ENCODE measurements around the gene PHF21A. TPM values are rescaled to one million over a fixed set of nuclear protein-coding genes. Genes with fewer than 3 reads are reported as not detected.

The PHF21A gene
- total RNA-seq, 2 experiments from 2014 or later: 59.5 to 66.2 TPM

- Histone ChIP-seq H3K4me1 (ENCODE audit: insufficient read depth, low read length) (no peaks in the 10 kb centered on the region), H3K4me3 (ENCODE audit: low read length) (no peak overlapping the region), H3K27ac (ENCODE audit: low read depth in 1 of 2, low read length in 2 of 2) (no peak overlapping the region), H3K36me3 (ENCODE audit: insufficient read depth, low read length) (peaks cover 45% of the 10 kb centered on the region), H3K9me3 (ENCODE audit: control insufficient read depth in 1 of 2, insufficient read depth in 1 of 2, low read length in 2 of 2) (no peaks in the 10 kb centered on the region), H3K27me3 (ENCODE audit: control insufficient read depth in 1 of 2, insufficient read depth in 2 of 2, low read length in 2 of 2) (no peaks in the 10 kb centered on the region)
- peaks cover 56% of the 10 kb centered on the region for H3K36me3 Mint-ChIP-seq (ENCODE audit: low read depth)
- no peak for ATAC-seq (ENCODE audit: poor library complexity)
- H3K9me3 Mint-ChIP-seq: no peaks in the 10 kb centered on the region
- ChIA-PET CTCF (interaction anchor here (1.0 to 1.3 kb wide), 2 partner anchors 10 to 32 kb away, joined by 3 to 4 read pairs; no protein-coding TSS in a partner anchor), POLR2A (no interaction called here)
- H3K4me1 Mint-ChIP-seq (ENCODE audit: low read depth): no peaks in the 10 kb centered on the region
- no peak overlapping the region for H3K27ac Mint-ChIP-seq
- intact Hi-C loops (cut with DNase I, micrococcal nuclease): no loop called here
- no peak for DNase-seq
- no peak overlapping the region for H3K4me3 Mint-ChIP-seq
- TF ChIP-seq, protein P1, sequence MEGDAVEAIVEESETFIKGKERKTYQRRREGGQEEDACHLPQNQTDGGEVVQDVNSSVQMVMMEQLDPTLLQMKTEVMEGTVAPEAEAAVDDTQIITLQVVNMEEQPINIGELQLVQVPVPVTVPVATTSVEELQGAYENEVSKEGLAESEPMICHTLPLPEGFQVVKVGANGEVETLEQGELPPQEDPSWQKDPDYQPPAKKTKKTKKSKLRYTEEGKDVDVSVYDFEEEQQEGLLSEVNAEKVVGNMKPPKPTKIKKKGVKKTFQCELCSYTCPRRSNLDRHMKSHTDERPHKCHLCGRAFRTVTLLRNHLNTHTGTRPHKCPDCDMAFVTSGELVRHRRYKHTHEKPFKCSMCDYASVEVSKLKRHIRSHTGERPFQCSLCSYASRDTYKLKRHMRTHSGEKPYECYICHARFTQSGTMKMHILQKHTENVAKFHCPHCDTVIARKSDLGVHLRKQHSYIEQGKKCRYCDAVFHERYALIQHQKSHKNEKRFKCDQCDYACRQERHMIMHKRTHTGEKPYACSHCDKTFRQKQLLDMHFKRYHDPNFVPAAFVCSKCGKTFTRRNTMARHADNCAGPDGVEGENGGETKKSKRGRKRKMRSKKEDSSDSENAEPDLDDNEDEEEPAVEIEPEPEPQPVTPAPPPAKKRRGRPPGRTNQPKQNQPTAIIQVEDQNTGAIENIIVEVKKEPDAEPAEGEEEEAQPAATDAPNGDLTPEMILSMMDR (IDR thresholded peaks at IDR 0.05): no peak
- no peaks in the 10 kb centered on the region for H3K27me3 Mint-ChIP-seq
Observed at GRCh38 chr11:45974806-45975205, 146.4 kb downstream of the PHF21A start.

DNA sequence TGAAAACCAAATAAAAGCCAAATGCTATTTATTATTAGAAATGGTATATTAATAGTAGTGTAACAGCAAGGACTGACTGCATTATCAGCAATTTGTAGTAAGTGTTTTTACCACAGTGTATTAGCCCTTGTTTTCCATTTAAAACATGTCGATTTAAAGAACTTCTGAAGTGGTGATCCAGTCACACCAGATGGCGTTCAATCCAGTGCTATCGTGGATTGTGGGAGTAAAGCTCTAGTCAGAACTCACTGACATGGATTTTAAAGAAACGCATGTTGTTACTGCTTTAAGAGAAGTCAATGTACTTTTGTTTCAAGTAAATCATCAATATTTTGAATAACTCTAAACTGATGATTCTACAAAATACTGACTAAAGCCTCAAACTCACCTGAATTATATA, 147.7 kb downstream of the PHF21A start:
- Mint-ChIP-seq H3K4me1 (ENCODE audit: low read depth) (no peaks in the 10 kb centered on the region), H3K36me3 (ENCODE audit: low read depth) (peaks cover 58% of the 10 kb centered on the region), H3K4me3 (no peak overlapping the region), H3K27me3 (no peaks in the 10 kb centered on the region), H3K9me3 (no peaks in the 10 kb centered on the region), H3K27ac (no peak overlapping the region)
- DNase-seq (no peak), ATAC-seq (ENCODE audit: poor library complexity) (no peak)
- ChIA-PET POLR2A (no interaction called here), CTCF (interaction anchor here (1.3 kb wide), 1 partner anchor 33 kb away, joined by 3 read pairs; no protein-coding TSS in a partner anchor)
- TF ChIP-seq, protein P1 (IDR thresholded peaks at IDR 0.05): no peak
- intact Hi-C loops (cut with DNase I, micrococcal nuclease): no loop called here
- no peaks in the 10 kb centered on the region for H3K27me3 ChIP-seq (ENCODE audit: control insufficient read depth in 1 of 2, insufficient read depth in 2 of 2, low read length in 2 of 2)
- peaks cover 46% of the 10 kb centered on the region for H3K36me3 ChIP-seq (ENCODE audit: insufficient read depth, low read length)
- no peaks in the 10 kb centered on the region for H3K4me1 ChIP-seq (ENCODE audit: insufficient read depth, low read length)
- H3K27ac ChIP-seq (ENCODE audit: low read depth in 1 of 2, low read length in 2 of 2): no peak overlapping the region
- no peaks in the 10 kb centered on the region for H3K9me3 ChIP-seq (ENCODE audit: control insufficient read depth in 1 of 2, insufficient read depth in 1 of 2, low read length in 2 of 2)
- H3K4me3 ChIP-seq (ENCODE audit: low read length): no peak overlapping the region

- ChIA-PET CTCF (interaction anchor here (1.3 kb wide), 1 partner anchor 12 kb away, joined by 3 read pairs; no protein-coding TSS in a partner anchor), POLR2A (no interaction called here)
- no peaks in the 10 kb centered on the region for H3K27me3 ChIP-seq (ENCODE audit: control insufficient read depth in 1 of 2, insufficient read depth in 2 of 2, low read length in 2 of 2)
- Mint-ChIP-seq H3K27ac (no peak overlapping the region), H3K9me3 (no peaks in the 10 kb centered on the region), H3K4me3 (no peak overlapping the region), H3K4me1 (ENCODE audit: low read depth) (no peaks in the 10 kb centered on the region), H3K36me3 (ENCODE audit: low read depth) (peaks cover 50% of the 10 kb centered on the region), H3K27me3 (no peaks in the 10 kb centered on the region)
- intact Hi-C loops (cut with DNase I, micrococcal nuclease): loop anchor here in 1 of 2 experiments (5.0 kb wide), 1 partner anchor 568 kb away; no protein-coding TSS in a partner anchor
- TF ChIP-seq, protein P1 (IDR thresholded peaks at IDR 0.05): no peak
- ATAC-seq (ENCODE audit: poor library complexity): no peak
- H3K9me3 ChIP-seq (ENCODE audit: control insufficient read depth in 1 of 2, insufficient read depth in 1 of 2, low read length in 2 of 2): no peaks in the 10 kb centered on the region
- H3K36me3 ChIP-seq (ENCODE audit: insufficient read depth, low read length): peaks cover 52% of the 10 kb centered on the region
- peaks cover 5% of the 10 kb centered on the region for H3K4me1 ChIP-seq (ENCODE audit: insufficient read depth, low read length)
- no peak overlapping the region for H3K27ac ChIP-seq (ENCODE audit: low read depth in 1 of 2, low read length in 2 of 2)
- no peak for DNase-seq
- no peak overlapping the region for H3K4me3 ChIP-seq (ENCODE audit: low read length)
Observed at GRCh38 chr11:45968901-45969300, 152.4 kb downstream of the PHF21A start.

Data from CD4-positive, alpha-beta T cell (primary cell).